ENCODE results near the gene P4HA2. TPM values are rescaled to one million over a fixed set of nuclear protein-coding genes. Genes with fewer than 3 reads are reported as not detected.

Gene P4HA2
- total RNA-seq, 4 donors from 2014 or later, result 22.1 to 53.5 (median 32.7) TPM

DNA sequence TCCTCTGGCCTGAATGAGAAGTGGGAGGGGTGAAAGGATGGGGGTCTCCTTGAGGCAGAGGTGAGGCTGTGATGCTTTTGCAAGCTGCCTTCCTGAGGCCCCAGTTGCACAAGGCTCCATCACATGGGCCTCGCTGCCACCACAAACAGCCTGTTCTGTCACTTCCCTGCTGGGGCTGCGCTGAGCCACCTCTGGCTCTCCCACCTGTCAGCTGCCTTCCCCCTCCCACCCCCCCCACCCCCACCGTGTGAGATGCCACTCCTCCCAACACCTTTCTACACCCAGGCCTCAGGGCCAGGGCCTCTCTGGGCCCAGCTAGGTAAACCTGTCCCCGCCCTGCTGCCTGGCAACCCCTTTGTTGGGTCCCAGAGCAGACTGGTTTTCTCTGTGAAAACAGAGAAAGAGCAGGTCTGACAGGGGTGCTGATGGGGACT, 25.4 kb upstream of the P4HA2 start:
- Histone ChIP-seq H3K4me1 (peaks cover 0 to 15% (median 3%) of the 10 kb centered on the region in 4 donors), H3K27me3 (peaks cover 16% of the 10 kb centered on the region), H3K4me3 (no peak overlapping the region), H3K9me3 (no peaks in the 10 kb centered on the region), H3K36me3 (no peaks in the 10 kb centered on the region), H3K27ac (no peak overlapping the region)
- DNase-seq, result peak; percentile 11
- 76% methylated on average over 3 of the region's 4 CpGs; no CpG with 5 or more reads in 1 of the 2 donors for WGBS, 2 donors (ENCODE audit: low coverage in 1 of 2)
- no peak for TF ChIP-seq POLR2AphosphoS5 (IDR thresholded peaks at IDR 0.05)
- no peak for TF ChIP-seq POLR2A (IDR thresholded peaks at IDR 0.05)
- TF ChIP-seq EP300 (IDR thresholded peaks at IDR 0.05; ENCODE audit: low read depth), result no peak
- no peak for TF ChIP-seq CTCF (IDR thresholded peaks at IDR 0.05)
- in situ Hi-C loops (cut with MboI; ENCODE audit: low pct_ligation_motif_present in 1 of 4, low pct_unique_long_range_greater_than_20kb in 1 of 4, low sequenced_read_pairs in 3 of 4) (loop anchor here in 1 of 4 donors (25.0 kb wide), 1 partner anchor 284 kb away; the partner anchor contains the start of gene IL5), intact Hi-C loops (cut with DNase I; ENCODE audit: low total_unique reads) (no loop called here)

GRCh38 chr5:132251220-132251725, 23.6 kb upstream of the P4HA2 start:
- peak; percentile 4 for DNase-seq
- peaks cover 0 to 8% (median 0%) of the 10 kb centered on the region in 4 donors for H3K4me1 ChIP-seq
- H3K27ac ChIP-seq, result no peak overlapping the region
- in situ Hi-C loops (cut with MboI; ENCODE audit: low pct_ligation_motif_present in 1 of 4, low pct_unique_long_range_greater_than_20kb in 1 of 4, low sequenced_read_pairs in 3 of 4), result loop anchor here in 1 of 4 donors (25.0 kb wide), 1 partner anchor 286 kb away; the partner anchor contains the start of gene IL5
- H3K27me3 ChIP-seq, result peaks cover under 1% of the 10 kb centered on the region
- peaks cover 3 to 7% of the 10 kb centered on the region in 2 donors for H3K9me3 ChIP-seq
- H3K4me3 ChIP-seq, result no peak overlapping the region
- no peak for TF ChIP-seq CTCF (IDR thresholded peaks at IDR 0.05)
- no peak for TF ChIP-seq POLR2AphosphoS5 (IDR thresholded peaks at IDR 0.05)
- TF ChIP-seq POLR2A (IDR thresholded peaks at IDR 0.05), result no peak
- TF ChIP-seq EP300 (IDR thresholded peaks at IDR 0.05; ENCODE audit: low read depth), result no peak
- WGBS, 2 donors (ENCODE audit: low coverage in 1 of 2), result 96% methylated on average over 9 of the region's 10 CpGs; no CpG with 5 or more reads in 1 of the 2 donors
- H3K36me3 ChIP-seq, result no peaks in the 10 kb centered on the region
- intact Hi-C loops (cut with DNase I; ENCODE audit: low total_unique reads), result no loop called here

- in situ Hi-C loops (cut with MboI; ENCODE audit: low pct_ligation_motif_present in 1 of 4, low pct_unique_long_range_greater_than_20kb in 1 of 4, low sequenced_read_pairs in 3 of 4) (loop anchor here in 1 of 4 donors (25.0 kb wide), 1 partner anchor 287 kb away; the partner anchor contains the start of gene IL5), intact Hi-C loops (cut with DNase I; ENCODE audit: low total_unique reads) (no loop called here)
- Histone ChIP-seq H3K9me3 (peaks cover 3 to 7% of the 10 kb centered on the region in 2 donors), H3K36me3 (no peaks in the 10 kb centered on the region), H3K4me1 (peaks cover 0 to 15% (median 4%) of the 10 kb centered on the region in 4 donors), H3K27ac (no peak overlapping the region), H3K27me3 (no peaks in the 10 kb centered on the region), H3K4me3 (no peak overlapping the region)
- TF ChIP-seq POLR2A (IDR thresholded peaks at IDR 0.05) (no peak), POLR2AphosphoS5 (IDR thresholded peaks at IDR 0.05) (no peak), EP300 (IDR thresholded peaks at IDR 0.05; ENCODE audit: low read depth) (no peak), CTCF (IDR thresholded peaks at IDR 0.05) (no peak)
- no peak for DNase-seq
- WGBS, 2 donors (ENCODE audit: low coverage in 1 of 2), result 100% methylated on average over 1 to 2 of the region's 2 CpGs
These were observed 22.9 kb upstream of the P4HA2 start for GRCh38 chr5:132250547-132250946.

DNA sequence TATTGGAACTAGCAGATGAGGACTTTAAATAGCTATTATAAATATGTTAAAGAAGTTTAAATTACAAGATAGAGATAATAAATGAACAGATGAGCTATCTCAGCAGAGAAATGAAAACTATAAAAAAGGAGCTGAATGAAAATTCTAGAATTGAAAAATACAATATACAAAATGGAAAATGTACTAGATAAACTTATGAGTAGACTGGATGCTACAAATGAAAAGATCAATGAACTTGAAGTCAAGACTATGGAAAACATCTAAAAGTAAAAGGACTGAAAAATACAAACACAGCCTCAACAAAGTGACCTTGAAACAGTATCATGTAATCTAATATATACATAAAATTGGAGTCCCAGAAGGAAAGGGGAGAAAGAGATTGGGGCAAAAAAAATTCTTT, 19.2 kb upstream of the P4HA2 start:
- Histone ChIP-seq H3K9me3 (peaks cover 3 to 7% of the 10 kb centered on the region in 2 donors), H3K4me3 (no peak overlapping the region), H3K27me3 (no peaks in the 10 kb centered on the region), H3K27ac (no peak overlapping the region), H3K4me1 (peaks cover 0 to 9% (median 5%) of the 10 kb centered on the region in 4 donors), H3K36me3 (no peaks in the 10 kb centered on the region)
- in situ Hi-C loops (cut with MboI; ENCODE audit: low pct_ligation_motif_present in 1 of 4, low pct_unique_long_range_greater_than_20kb in 1 of 4, low sequenced_read_pairs in 3 of 4), result no loop called here
- TF ChIP-seq CTCF (IDR thresholded peaks at IDR 0.05) (no peak), POLR2AphosphoS5 (IDR thresholded peaks at IDR 0.05) (no peak), POLR2A (IDR thresholded peaks at IDR 0.05) (no peak), EP300 (IDR thresholded peaks at IDR 0.05; ENCODE audit: low read depth) (no peak)
- DNase-seq, result no peak
- intact Hi-C loops (cut with DNase I; ENCODE audit: low total_unique reads), result no loop called here
